Measurements from ENCODE around the gene FOXN4.

DNA sequence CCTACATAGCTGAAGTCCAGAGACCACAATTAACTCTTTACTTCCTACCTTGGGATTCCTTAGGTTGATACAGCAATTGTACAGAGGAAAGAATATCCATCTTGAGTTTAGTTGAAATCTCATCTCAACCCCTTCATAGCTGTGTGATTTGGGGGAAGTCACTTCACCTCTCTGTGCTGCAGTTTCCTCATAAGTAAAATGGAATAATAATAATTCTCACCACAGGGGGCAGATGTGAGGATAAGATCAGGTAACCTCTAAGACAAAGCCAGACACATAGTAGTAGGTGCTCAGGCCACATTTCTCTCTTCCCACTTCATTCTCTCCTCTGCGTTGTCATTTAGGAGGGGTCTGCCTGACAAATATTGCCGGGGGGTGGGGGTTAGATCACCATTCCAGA is 6.7 kb downstream of the FOXN4 start:
- TF ChIP-seq POLR2AphosphoS5 (IDR thresholded peaks at IDR 0.05; ENCODE audit: insufficient read depth in 1 of 2, low read depth in 1 of 2), result no peak
- TF ChIP-seq POLR2A (IDR thresholded peaks at IDR 0.05), result no peak
- TF ChIP-seq, protein P1, sequence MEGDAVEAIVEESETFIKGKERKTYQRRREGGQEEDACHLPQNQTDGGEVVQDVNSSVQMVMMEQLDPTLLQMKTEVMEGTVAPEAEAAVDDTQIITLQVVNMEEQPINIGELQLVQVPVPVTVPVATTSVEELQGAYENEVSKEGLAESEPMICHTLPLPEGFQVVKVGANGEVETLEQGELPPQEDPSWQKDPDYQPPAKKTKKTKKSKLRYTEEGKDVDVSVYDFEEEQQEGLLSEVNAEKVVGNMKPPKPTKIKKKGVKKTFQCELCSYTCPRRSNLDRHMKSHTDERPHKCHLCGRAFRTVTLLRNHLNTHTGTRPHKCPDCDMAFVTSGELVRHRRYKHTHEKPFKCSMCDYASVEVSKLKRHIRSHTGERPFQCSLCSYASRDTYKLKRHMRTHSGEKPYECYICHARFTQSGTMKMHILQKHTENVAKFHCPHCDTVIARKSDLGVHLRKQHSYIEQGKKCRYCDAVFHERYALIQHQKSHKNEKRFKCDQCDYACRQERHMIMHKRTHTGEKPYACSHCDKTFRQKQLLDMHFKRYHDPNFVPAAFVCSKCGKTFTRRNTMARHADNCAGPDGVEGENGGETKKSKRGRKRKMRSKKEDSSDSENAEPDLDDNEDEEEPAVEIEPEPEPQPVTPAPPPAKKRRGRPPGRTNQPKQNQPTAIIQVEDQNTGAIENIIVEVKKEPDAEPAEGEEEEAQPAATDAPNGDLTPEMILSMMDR (IDR thresholded peaks at IDR 0.05), result no peak

All from vagina (tissue), 2 donors.